RCC 7860 (cell line): ENCODE measurements around the gene NXPH4.

Experiments
- DNase-seq: peaks from one replicate; pipeline ENCODE4 v3.0.0-alpha.2; 2015; ENCODE audit warnings: low spot score
- FAIRE-seq: peaks from 2 replicates; lab custom pipeline; 2012; peaks lifted over from hg19 to GRCh38; lab: Jason Lieb, UNC

NXPH4 gene

GRCh38 chr12:57229634-57230380, 13.2 kb downstream of the NXPH4 start, which contains the start of gene SHMT2:
TSS of gene SHMT2 (plus strand) at chr12:57229711. CDS start at chr12:57229779, 68 bp downstream.
- DNase-seq: peak; percentile 88
- peak; percentile 65 for FAIRE-seq

GRCh38 chr12:57230381-57231155, 14.0 kb downstream of the NXPH4 start:
- FAIRE-seq: no peak
- no peak for DNase-seq

- DNase-seq (no peak), FAIRE-seq (no peak)
Observed at GRCh38 chr12:57231276-57232021, 14.9 kb downstream of the NXPH4 start.

GRCh38 chr12:57232156-57232756, 15.7 kb downstream of the NXPH4 start:
- FAIRE-seq (no peak), DNase-seq (no peak)

- DNase-seq (no peak), FAIRE-seq (no peak)
Observed at GRCh38 chr12:57233357-57234232, 17.0 kb downstream of the NXPH4 start.

GRCh38 chr12:57234233-57234570, 17.6 kb downstream of the NXPH4 start:
- DNase-seq (no peak), FAIRE-seq (no peak)

- DNase-seq (no peak), FAIRE-seq (no peak)
Observed at GRCh38 chr12:57234571-57235016, 18.0 kb downstream of the NXPH4 start.

GRCh38 chr12:57235017-57235727, 18.6 kb downstream of the NXPH4 start:
- DNase-seq (peak; percentile 11), FAIRE-seq (no peak)

- no peak for DNase-seq
- FAIRE-seq: no peak
Observed at GRCh38 chr12:57235728-57236131, 19.1 kb downstream of the NXPH4 start.

GRCh38 chr12:57236201-57236924, 19.8 kb downstream of the NXPH4 start:
- no peak for FAIRE-seq

GRCh38 chr12:57236925-57237595, 20.5 kb downstream of the NXPH4 start:
- no peak for DNase-seq
- FAIRE-seq: no peak

More at GRCh38 chr12:57236201-57236924, 19.8 kb downstream of the NXPH4 start:
- DNase-seq: no peak

GRCh38 chr12:57237596-57237931, 21.0 kb downstream of the NXPH4 start:
- FAIRE-seq: no peak

GRCh38 chr12:57237932-57238853, 21.6 kb downstream of the NXPH4 start:
- no peak for FAIRE-seq
- DNase-seq: no peak

More at GRCh38 chr12:57237596-57237931, 21.0 kb downstream of the NXPH4 start:
- no peak for DNase-seq

GRCh38 chr12:57238854-57239554, 22.4 kb downstream of the NXPH4 start:
- FAIRE-seq (no peak), DNase-seq (peak; percentile 62)

GRCh38 chr12:57239587-57240065, 23.0 kb downstream of the NXPH4 start:
- no peak for DNase-seq

More at GRCh38 chr12:57239587-57240065, 23.0 kb downstream of the NXPH4 start:
- no peak for FAIRE-seq
